Ishikawa (cell line): ENCODE measurements around the gene PPME1.

Experiments used
- CEBPB ChIP-seq: IDR thresholded peaks from 2 replicates; pipeline ENCODE4 v1.6.1; 2012
- CREB1 ChIP-seq: IDR thresholded peaks from 2 replicates; pipeline ENCODE4 v1.6.1; 2012; ENCODE audit warnings: low read depth
- EGR1 ChIP-seq: IDR thresholded peaks from 2 replicates; pipeline ENCODE4 v1.6.1; 2012
- EP300 ChIP-seq: IDR thresholded peaks from 2 replicates; pipeline ENCODE4 v1.6.1; 2012; ENCODE audit warnings: borderline replicate concordance
- FOXM1 ChIP-seq: IDR thresholded peaks from 2 replicates; pipeline ENCODE4 v1.6.1; 2012; ENCODE audit warnings: low read depth, borderline replicate concordance
- NFIC ChIP-seq: IDR thresholded peaks from 2 replicates; pipeline ENCODE4 v1.6.1; 2012
- RAD21 ChIP-seq: IDR thresholded peaks from 2 replicates; pipeline ENCODE4 v1.6.1; 2012; ENCODE audit warnings: low read depth
- TAF1 ChIP-seq: IDR thresholded peaks from 2 replicates; pipeline ENCODE4 v1.6.1; 2012; ENCODE audit warnings: low read depth, mild to moderate bottlenecking
- TCF12 ChIP-seq: IDR thresholded peaks from 2 replicates; pipeline ENCODE4 v1.6.1; 2012; ENCODE audit warnings: low read depth
- TEAD4 ChIP-seq: IDR thresholded peaks from 2 replicates; pipeline ENCODE4 v1.6.1; 2012
- YY1 ChIP-seq: IDR thresholded peaks from 2 replicates; pipeline ENCODE4 v1.6.1; 2012; ENCODE audit warnings: low read depth
- ZBTB7A ChIP-seq: IDR thresholded peaks from 2 replicates; pipeline ENCODE4 v1.6.1; 2012; ENCODE audit warnings: low read depth
- TF ChIP-seq, protein P1 (sequence below): IDR thresholded peaks from 2 replicates; pipeline ENCODE4 v1.6.1; 2012; ENCODE audit warnings: low read depth, mild to moderate bottlenecking
- TF ChIP-seq, protein P2 (sequence below): IDR thresholded peaks from 2 replicates; pipeline ENCODE4 v1.6.1; 2012
- TF ChIP-seq, protein P3 (sequence below): IDR thresholded peaks from 2 replicates; pipeline ENCODE4 v1.6.1; 2012

The PPME1 gene

DNA sequence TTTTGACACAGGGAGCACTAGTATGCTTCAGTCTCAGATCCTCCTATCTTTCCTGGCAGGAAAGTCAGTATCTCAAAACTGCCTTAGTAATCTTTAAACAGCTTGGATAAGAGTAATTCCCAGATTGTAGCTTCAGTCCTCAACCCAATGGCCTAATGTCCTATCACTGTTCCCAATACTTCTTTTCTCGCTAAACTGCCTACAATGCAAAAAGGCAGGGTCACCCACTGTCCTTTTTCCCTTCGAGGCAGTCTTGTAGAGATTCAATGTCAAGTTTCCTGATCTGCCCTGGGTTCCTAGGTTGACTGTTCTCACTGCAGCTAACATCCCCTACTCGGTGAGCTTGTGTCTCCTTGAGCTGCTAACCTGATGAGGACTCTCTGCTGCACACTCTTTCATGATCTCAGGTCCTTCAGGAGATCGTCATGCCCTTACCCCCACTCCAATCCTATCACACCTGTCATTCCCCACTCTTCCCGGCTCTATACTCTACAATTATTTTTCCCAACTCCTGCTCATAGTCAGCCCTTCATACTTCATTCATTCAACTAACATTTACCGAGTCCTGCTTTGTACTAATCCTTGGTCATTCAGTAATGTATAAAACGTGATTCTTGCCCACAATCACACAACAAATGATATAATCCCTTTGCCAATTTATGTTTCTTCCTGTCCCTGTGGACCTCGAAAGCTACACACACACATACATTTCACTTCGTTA is 1.2 kb upstream of the PPME1 start:
- TF ChIP-seq TCF12: no peak
- TF ChIP-seq, protein P1, sequence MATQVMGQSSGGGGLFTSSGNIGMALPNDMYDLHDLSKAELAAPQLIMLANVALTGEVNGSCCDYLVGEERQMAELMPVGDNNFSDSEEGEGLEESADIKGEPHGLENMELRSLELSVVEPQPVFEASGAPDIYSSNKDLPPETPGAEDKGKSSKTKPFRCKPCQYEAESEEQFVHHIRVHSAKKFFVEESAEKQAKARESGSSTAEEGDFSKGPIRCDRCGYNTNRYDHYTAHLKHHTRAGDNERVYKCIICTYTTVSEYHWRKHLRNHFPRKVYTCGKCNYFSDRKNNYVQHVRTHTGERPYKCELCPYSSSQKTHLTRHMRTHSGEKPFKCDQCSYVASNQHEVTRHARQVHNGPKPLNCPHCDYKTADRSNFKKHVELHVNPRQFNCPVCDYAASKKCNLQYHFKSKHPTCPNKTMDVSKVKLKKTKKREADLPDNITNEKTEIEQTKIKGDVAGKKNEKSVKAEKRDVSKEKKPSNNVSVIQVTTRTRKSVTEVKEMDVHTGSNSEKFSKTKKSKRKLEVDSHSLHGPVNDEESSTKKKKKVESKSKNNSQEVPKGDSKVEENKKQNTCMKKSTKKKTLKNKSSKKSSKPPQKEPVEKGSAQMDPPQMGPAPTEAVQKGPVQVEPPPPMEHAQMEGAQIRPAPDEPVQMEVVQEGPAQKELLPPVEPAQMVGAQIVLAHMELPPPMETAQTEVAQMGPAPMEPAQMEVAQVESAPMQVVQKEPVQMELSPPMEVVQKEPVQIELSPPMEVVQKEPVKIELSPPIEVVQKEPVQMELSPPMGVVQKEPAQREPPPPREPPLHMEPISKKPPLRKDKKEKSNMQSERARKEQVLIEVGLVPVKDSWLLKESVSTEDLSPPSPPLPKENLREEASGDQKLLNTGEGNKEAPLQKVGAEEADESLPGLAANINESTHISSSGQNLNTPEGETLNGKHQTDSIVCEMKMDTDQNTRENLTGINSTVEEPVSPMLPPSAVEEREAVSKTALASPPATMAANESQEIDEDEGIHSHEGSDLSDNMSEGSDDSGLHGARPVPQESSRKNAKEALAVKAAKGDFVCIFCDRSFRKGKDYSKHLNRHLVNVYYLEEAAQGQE: no peak
- no peak for TF ChIP-seq TAF1
- TF ChIP-seq, protein P2, sequence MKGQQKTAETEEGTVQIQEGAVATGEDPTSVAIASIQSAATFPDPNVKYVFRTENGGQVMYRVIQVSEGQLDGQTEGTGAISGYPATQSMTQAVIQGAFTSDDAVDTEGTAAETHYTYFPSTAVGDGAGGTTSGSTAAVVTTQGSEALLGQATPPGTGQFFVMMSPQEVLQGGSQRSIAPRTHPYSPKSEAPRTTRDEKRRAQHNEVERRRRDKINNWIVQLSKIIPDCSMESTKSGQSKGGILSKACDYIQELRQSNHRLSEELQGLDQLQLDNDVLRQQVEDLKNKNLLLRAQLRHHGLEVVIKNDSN: no peak
- TF ChIP-seq EP300: no peak
- TF ChIP-seq ZBTB7A: no peak
- TF ChIP-seq FOXM1: no peak
- TF ChIP-seq CREB1: no peak
- no peak for TF ChIP-seq TEAD4
- no peak for TF ChIP-seq CEBPB
- TF ChIP-seq NFIC: no peak
- TF ChIP-seq YY1: no peak
- no peak for TF ChIP-seq EGR1
- TF ChIP-seq RAD21: no peak
- TF ChIP-seq, protein P3, sequence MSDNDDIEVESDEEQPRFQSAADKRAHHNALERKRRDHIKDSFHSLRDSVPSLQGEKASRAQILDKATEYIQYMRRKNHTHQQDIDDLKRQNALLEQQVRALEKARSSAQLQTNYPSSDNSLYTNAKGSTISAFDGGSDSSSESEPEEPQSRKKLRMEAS: no peak

DNA sequence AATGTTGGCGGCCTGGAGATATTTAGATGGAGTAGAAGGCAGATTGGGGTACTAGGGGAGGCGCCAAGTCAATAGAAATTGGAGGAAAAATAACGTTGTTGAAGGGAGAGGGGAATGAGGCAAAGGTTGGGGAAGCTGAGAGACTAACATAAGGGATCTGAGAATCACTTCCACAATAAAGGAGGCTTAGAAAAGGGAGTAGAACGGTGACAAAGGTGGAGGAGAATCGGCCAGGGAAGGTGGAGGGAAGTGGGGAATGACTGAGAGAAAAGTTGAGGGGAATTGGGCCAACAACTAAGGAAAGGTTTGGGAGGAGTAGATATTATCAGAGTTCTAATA is 510 bp downstream of the PPME1 start:
- no peak for TF ChIP-seq TCF12
- no peak for TF ChIP-seq ZBTB7A
- TF ChIP-seq TAF1: no peak
- no peak for TF ChIP-seq FOXM1
- TF ChIP-seq EGR1: no peak
- TF ChIP-seq, protein P3: no peak
- no peak for TF ChIP-seq EP300
- no peak for TF ChIP-seq RAD21
- TF ChIP-seq YY1: no peak
- no peak for TF ChIP-seq TEAD4
- TF ChIP-seq CEBPB: no peak
- TF ChIP-seq CREB1: no peak

DNA sequence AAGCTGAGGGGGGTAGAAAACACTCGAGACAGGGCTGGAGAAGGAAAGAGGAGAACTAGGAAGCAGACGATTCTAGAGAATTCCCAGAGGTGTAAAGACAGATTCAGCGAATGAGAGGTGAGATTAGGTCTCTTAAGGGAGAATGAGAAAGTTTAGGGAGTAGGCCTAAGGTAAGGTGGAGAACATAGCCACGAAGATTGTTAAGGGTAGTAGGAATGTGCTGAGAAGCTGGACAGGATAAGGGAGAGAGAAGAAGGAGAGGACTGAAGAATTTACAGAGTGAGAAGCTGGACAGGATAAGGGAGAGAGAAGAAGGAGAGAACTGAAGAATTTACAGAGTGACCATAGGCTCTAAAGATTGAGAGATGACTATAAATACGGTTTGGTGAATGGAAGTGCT is 908 bp downstream of the PPME1 start:
- TF ChIP-seq, protein P3: no peak
- TF ChIP-seq, protein P2: no peak
- no peak for TF ChIP-seq NFIC
- no peak for TF ChIP-seq YY1
- TF ChIP-seq TAF1: no peak
- TF ChIP-seq ZBTB7A: no peak
- TF ChIP-seq FOXM1: no peak
- TF ChIP-seq EGR1: no peak
- no peak for TF ChIP-seq CREB1
- TF ChIP-seq, protein P1: no peak
- no peak for TF ChIP-seq CEBPB

DNA sequence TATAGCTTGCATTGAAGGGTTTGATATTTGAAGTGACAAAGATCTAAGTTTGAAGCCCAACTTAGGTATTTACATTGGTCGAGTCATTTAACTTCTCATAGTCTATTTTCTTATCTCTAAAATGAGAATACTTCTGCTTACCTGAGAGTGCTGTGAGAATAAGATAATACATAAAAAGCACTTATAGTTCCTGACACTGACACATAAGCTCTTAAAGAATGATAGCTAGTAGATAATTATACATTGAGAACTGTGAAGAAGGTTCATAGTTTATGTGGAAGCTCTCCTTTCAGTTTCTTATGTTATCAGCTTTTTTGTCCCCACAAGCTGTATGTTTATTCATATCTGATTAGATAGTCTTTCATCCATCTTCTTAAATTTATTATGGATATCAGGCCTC is 4.8 kb downstream of the PPME1 start:
- no peak for TF ChIP-seq TAF1
- TF ChIP-seq TCF12: no peak
- TF ChIP-seq, protein P1: no peak
- TF ChIP-seq NFIC: no peak
- TF ChIP-seq EGR1: no peak
- no peak for TF ChIP-seq ZBTB7A
- no peak for TF ChIP-seq CREB1
- TF ChIP-seq YY1: no peak
- TF ChIP-seq EP300: no peak
- TF ChIP-seq, protein P2: no peak
- no peak for TF ChIP-seq RAD21
- TF ChIP-seq TEAD4: no peak
- TF ChIP-seq, protein P3: no peak
- TF ChIP-seq CEBPB: no peak
- TF ChIP-seq FOXM1: no peak
